ENCODE results near the gene TNFRSF25.

TNFRSF25 gene

DNA sequence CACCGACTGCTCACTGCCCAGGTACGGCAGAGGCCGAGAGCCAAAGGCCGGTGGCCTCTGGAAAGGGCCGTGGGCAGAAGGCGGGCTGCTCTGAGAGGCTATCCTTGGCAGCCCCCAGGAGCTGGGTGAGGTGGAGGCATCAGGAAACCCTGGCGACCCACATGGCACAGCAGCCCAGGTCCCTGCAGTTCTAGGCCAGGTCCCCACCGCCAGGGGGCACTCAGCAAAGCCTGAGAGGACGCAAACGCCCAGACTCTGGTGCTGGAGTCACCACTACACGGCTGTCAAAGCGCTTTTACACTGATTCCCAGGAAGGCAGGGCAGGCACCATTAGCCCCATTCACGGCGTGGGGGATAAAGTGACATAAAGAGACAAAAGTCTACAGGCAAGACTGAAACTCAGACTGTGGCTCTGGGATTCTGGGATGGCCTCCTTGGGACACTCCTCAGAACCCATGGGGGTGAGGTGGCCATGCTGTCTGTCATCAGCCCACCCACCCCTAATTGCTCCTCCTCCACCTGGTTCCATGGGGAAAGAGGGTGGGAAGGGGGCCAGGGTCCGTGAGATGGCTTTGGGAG lies 20.5 kb upstream of the TNFRSF25 start:
- DNase-seq: peak; percentile 86

DNA sequence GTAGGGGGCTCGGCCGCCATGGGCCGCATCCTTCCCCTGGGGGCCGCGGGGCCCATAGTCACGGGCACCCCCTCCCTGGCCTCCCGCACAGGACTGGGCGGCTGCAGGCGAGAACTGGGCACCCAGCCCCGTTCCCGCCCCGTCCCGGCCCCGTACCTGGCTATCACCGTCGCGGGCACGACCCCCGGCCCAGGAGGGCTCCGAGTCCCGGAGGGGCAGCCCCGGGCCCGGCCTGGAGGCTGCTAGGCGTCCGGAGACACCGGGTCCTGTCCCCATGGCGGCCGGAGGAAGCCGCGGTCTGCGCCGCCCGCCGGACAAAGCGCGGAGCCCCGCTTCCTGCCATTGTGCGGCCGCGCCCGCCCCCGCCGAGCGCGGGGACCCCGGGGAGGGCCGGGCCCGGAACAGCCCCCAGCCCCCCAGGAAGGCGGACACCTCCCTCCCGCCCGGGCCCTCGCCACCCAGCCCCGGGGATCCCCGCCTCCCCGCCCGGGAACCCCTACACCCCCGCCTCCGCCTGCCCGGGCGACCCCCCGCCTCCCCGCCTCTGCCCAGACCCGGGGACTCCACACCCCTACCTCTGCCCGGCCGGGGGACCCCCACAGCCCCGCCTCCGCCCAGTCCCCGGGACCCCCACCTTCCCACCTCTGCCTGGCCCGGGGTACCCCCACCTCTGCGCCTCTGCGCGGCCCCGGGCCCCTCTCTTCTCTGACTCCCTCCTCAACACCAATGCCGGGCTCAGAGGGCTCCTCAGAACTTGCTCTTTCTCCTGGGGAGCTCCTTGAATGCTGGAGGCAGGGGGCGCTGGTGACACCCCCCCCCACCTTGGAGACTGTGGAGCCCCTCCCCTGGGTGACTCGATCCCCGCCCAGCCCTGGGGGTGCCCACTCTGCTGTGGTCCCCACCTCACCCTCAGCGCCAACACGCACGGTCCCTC lies 19.5 kb upstream of the TNFRSF25 start:
- no peak for DNase-seq

DNA sequence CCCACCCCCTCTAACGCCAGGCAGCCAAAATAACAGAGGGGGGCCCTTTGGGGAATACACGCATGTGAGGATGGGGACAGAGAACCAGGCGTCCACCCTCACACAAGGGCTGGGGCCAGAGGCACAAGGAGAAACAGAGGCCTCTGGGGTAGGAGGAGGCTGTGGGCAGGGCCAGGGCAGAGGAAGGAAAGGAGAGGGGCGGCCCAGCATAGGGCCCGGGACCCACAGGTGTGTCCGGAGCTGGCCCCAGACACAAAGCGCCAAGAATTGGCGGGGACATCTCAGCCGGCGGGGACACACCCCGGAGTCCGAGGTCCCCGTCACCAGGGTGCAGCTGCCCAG lies 18.8 kb upstream of the TNFRSF25 start:
- DNase-seq: no peak

DNA sequence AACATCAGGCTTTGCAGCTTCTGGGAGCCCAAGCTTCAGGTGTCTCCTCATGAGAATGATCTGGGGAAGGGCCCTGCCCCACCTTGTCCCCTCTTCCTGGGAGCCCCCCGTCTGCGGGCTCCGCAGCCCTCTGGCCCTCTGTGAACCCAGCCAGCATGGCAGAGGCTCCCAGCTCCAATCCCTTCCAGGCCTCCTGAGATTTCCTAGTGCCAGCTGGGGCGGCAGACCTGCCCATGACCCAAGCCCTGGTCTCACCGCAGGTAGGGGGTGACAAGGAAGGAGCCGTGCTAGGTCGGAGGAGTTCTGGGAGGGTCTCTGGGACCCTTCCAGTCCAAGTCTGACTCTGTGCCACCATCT lies 17.8 kb upstream of the TNFRSF25 start:
- no peak for DNase-seq

DNA sequence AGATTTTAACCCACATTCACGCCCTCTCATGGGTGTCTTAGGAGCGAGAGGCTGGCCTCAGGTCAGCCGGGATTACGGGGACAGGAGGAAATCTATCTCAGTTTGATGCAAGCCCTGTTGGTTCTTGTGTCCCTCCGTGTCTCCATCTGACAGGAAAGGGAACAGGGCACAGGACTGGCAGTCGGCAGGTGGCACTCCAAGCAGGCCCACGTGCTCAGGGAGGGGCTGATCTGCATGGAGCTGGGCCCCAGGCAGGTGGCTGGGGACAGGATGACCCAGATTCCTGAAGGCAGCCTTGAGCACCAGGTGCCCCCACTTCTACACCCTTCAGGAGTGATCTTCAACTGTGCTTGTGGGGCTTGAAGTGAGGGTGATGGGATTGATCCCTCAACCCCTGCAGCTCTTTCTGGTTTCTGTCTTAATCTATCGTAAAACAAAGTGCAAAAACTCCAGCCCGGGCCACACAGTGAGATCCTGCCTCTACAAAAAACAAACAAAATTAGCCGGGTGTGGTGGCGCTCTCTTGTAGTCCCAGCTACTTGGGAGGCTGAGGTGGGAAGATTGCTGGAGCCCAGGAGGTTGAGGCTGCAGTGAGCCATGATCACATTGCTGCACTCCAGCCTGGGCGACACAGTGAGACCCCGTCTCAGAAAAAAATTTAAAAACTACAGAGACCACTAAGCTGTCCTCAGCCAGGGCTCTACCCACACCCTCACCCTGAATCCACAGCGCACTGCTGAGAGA lies 17.2 kb upstream of the TNFRSF25 start:
- no peak for DNase-seq

DNA sequence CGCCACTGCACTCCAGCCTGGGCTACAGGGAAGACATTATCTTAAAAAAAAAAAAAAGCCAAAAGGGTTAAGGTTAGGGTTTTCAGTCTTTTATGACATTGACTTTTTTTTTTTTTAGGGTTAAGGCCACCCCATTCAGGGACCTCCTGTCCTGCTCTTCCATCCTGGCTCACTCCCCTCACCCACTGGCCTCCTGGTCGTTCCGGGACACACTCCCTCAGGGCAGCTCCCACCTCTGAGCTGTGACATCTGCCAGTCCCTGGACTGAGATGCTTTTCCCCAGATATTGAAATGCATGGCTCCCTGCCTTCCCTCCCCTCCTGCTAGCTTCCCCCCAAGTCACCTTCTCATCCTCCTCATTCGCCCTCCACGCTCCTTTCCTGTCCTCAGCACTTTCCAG lies 15.8 kb upstream of the TNFRSF25 start:
- no peak for DNase-seq

DNA sequence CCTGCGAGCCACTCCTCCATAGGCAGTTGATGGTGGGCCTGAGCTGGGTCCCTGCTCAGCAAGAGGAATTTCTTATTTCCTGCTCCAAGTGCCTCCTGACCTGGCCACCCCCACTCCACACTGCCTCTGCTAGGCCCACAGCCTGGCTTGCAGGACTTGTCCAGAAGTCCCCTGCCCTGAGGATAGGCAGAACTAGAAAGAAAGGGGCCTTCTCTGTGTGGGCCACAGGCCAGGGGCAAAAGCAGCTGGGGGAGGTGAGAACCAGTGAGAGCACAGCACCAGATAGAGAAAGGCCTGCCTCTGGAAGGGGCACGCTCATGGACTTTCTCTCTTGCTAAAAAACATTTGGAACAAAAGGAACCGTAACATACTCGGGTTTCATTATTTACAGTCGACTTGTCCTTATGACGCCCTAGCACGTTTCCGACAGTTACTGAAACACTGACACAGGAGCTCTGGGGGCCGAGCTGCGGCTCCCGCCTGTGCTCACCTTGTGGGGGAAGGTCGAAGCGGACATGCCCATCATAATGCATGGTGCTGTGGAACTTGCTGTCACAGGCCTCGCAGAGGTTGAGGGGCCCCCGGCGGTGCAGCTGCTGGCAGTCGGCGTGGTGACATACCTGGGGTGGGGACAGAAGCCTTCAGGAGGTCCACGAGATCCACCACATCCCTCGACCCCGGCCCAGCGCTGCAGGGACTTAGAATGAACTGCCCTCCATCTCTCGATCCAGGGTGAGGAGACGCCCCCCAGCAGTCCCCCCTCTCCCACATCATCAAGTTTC lies 11.3 kb upstream of the TNFRSF25 start:
- DNase-seq: no peak

DNA sequence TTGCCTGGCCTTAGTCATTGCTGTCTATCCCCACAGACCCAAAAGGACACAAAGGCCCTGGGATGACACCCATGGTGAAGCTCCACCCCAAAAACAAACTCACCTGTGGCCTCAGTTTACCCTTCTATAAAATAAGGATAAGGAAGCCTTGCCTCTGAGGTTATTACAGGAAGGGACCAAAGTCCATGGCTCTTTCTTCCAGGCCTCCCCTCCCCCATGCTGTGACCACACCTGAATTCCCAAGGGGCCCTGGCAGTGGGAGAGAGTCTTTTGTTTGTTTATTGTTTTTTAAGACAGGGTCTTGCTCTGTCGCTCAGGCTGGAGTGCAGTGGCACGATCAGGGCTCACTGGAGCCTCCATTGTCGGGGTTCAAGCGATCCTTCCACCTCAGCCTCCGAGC lies 10.5 kb upstream of the TNFRSF25 start:
- no peak for DNase-seq

DNA sequence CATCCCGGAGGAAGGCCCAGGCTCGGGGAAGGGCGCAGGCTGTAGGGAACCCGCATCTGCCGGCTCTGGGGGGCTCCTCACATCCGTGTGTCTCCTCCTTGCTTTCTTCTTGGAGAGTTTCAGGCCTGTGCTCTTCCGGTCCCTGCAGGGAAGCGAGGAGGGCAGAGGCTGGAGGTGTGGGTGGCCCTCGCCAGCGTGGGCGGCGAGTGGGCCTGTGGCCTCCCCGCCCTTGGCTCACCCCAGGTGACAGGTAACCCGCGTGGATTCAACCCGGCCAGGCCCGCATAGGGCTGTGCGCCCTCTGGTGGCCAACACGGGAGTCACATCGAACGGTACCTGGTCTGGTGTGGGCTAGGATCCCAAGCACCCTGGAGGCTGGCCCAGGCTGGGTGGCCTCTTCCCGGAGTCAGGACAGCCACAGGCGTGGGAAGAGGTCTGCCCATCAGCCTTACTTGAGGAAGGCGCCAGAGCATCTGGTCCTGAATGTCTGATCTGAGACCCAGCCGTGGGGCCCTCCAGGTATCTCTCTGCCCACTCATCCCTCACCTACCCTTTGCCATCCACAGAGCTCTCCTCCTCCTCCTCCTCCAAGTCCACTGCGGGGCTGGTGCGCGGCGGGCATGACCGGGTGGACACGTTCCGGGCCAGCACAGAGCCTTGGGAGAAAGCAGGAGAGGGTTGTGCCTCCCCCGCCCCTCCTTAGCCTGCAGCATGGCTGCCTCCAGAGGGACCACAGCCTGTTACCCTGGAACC lies 9.6 kb upstream of the TNFRSF25 start:
- peak; percentile 73 for DNase-seq

DNA sequence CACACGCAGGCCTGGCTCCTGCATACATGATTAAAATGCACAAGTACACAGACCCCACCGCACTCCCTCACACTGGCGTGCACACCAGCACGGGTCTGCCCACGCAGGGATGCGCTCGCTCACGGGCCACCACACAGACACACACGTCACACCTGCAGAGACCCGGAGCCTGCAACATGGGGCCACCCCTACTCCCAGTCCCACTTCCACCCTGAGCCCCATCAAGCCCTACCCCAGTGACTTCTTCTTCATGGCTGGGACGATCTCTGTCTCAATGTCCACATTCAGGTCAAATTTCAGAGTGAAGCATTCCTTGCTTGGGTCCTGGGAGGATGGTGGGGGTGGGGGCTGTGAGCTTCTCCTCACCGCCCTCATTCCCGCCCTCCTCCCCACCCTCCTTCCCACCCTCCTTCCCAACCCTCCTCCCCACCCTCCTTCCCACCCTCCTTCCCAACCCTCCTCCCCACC lies 8.9 kb upstream of the TNFRSF25 start:
- no peak for DNase-seq

DNA sequence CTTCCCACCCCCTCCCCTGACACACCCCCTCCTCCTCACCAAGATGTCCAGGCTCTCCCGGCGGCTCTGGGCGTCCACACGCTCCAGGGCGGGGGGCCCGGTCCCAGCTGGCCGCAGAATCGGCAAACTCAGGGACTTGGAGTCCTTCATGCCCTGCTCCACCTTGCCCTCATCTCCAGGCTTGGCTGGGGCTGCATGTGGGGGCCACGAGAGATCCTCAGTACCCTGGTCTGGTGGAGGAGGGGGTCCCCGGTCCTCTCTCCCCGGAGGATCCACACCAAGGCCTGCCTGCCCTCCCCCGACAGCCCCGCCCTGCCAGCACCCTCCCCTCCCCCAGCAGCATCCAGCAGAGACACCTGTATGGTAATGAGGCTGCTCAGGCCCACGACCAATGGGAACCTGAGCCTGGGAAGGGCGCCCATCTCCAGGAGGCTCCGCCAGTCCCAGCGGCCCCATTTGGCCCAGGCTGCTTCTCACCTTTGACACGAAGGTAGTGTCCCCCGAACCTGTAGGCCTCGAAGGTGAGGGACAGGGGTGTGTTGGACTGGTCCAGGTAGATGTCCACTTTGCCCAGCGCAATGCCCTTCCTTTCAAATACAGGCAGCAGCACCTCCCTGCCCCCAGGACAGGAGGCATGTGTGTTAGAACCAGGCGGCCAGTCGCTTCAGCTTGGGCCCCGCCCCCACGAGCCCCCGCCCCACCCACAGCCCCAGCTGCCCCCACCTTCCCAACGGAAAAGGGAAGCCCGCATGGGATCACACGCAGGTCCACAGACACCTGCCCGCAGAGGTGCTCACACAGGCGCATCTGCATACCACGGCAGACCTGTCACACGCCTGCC lies 8.2 kb upstream of the TNFRSF25 start:
- no peak for DNase-seq

DNA sequence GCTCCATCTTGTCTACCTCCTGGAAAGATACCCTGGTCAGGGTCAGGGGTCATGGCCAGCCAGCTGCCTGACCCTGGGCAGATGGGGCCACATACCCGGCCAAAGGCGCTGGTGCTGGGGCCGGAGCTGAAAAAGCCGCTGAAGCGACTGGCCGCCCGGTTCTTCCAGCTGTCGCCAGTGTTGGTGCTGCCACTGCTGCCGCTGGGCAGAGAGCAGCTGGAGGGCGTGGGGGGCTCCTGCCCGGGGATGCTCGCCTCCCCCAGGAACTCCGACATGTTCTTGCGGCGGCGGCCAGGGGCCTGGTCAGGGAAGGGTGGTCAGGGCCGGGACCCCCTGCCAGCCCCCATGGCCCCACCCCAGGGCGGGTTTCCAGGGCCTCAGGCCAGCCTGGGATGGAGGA lies 7.2 kb upstream of the TNFRSF25 start:
- DNase-seq: no peak

DNA sequence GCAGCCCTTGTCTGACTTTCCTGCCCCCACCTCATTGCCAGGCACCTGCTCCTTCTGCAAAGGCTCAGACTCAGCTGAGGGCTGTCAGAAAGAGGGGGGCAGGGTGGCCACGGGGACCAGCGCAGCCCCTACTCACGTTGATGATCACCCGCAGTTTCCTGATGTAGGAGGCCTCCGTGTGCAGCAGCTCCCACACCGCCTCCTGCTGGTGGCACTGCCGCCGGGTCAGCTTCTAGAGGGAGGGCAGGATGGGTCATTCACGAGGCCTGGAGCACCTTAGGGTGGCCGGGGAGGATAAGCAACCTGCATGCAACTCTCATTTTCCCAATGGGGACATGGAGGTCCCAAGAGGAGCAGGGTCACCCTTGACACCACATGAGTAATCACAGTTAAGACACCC lies 6.4 kb upstream of the TNFRSF25 start:
- no peak for DNase-seq

DNA sequence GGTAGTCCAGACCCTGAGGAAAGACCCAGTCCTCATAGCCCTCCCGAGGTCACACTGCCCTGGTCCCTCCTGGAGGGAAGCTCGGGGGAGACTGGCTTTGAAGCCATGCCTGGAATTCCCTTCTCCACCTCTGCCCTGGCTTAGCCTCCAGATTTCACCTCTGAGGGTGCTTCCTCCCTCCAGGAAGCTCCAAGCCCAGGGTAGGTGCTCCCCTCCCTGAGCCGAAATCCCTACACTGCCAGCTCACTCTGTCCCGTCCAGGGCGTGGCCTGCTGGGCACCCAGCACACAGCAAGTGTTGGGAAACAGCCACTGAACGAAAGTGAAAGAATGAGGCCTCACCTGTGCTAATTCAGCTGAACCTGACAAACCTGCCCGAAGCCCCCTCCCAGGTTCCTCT lies 6.0 kb upstream of the TNFRSF25 start:
- no peak for DNase-seq

DNA sequence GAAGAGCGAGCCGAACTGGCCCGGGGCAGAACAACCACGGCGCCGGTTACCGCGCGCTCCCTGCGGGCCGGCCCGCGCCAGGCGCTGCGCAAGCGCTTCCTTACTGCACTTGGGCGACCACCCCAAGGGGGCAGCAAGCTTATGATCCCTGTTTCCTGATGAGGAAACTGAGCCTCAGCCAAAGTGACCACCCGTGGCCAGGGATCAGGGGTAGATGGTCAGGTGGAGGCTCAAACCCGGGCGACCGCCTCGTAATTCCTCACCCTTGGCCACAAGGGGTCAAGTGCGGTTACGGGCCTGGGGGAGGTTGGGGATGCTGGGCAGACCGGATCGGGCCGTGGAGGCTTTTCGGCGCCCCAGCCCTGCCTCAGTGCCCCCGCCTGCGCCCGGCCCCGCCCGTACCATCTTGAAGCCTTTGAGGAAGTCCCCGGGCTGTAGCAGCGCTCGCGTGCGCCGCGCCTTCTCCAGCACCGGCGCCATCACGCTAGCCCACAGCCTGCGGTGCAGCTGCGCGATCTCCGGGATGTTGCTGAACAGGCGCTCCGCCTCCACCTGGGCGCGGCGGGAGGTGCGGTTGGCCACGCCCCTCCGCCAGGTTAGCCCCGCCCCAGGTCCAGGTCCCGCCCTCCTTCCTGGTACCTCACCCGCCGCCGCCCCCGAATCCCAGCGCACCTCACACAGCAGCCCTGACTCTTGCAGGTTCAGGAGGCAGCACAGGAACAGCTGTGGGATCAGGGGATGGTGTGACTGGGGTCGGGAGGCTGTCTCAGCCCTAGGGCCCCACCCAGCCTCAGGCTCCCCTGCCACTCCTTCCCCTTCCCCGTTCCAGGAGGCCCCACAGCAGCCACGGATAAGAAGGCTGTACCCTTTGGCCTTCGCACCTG lies 5.4 kb upstream of the TNFRSF25 start:
- DNase-seq: no peak

DNA sequence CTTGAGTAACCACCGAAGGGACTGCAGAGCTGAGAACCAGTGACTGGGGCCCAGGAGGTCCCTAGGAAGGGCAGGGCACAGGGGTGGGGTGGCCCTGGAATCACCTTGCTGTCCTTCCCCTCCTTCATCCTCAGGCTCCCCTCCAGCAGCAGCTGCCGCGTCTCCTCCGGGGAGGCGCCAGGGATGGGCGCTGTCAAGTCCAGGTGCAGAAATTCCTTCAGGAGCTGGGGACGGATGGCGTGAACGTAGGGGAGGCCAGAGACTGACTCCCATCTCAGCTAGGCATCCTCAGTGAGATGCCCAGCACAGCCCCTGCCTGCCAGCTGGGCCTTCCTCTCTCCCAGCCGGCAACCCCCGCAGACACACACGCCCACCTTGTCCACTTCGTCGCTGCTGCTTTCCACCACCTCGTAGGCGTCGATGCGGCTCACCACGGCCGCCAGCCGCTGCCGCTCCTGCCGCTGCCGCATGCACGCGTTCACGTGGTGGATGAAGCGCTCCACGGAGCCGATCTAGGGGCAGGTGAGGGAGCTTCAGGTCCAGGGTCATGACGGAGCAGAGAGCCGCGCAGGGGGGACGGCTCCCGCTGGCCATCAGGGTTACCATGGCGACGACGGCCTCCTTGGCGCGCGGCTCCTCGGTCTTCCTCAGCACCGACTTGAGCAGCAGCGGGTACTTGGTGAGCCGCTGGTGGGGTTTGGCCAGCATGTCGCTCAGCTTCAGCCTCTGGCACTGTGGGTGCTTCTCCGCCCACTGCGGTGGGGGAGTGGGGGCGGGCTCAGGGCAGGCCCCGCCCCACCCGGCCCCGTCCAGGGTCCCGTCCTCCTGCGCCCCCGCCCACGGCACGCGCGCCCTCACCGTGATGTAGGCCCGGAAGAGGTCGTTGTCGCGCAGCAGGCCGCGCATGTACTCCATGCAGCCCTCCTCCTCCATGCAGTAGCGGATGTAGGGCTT lies 4.4 kb upstream of the TNFRSF25 start:
- DNase-seq: no peak

DNA sequence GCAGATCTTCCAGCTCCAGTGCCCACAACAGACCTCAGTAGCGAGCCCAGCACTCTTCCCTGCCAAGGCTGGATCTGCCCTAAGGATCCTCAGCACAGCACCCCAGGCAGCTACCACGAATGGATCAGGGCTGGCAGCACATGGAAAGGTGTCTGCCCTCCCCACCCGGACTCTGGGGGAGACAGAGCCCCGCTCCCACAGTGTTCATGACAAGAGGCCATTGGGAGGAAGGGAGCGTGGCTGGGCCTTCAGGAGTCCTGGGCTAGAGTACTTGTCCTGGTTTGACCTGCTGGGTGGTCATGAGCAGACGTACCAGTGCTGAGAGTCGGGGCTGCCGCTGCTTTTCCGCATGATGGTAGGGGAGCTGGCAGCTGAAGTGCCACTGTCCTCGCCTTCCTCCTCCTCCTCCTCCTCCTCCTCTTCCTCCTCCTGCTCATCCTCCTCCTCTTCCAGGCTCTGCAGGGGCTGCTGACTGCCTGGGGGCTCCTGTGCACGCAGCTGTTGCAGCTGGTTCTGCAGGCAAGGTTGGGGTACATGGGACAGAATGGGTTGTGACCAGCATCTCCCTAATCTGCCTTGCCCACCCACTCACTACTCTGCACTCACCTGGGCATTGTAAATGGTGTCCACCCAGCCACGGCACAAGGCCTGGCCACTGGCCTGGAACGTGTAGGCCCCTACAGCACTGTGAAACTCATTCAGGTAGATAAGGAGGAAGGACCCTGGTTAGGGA lies 2.9 kb upstream of the TNFRSF25 start:
- DNase-seq: no peak

All from stimulated activated CD4-positive, alpha-beta T cell treated with anti-CD3 and anti-CD28 coated beads, Interleukin-1b, Interleukin-23, amount 100 ng/mL, for 48 hours (primary cell).